Hypothalamus (tissue), 51 donors: Measurements from ENCODE around the gene MBOAT2.

Source experiments
- DNase-seq, 51 donors: peaks; one replicate each; lab custom pipeline; 2025; lab: John Stamatoyannopoulos, UW

MBOAT2 gene

GRCh38 chr2:9018534-9018933, 15.1 kb upstream of the MBOAT2 start:
- DNase-seq = no peak

- DNase-seq = no peak
These were observed 14.6 kb upstream of the MBOAT2 start for GRCh38 chr2:9018109-9018508.

GRCh38 chr2:9017411-9017810, 13.9 kb upstream of the MBOAT2 start:
- DNase-seq = no peak

- no peak for DNase-seq
These were observed 12.5 kb upstream of the MBOAT2 start for GRCh38 chr2:9015998-9016397.

GRCh38 chr2:9013403-9013802, 9.9 kb upstream of the MBOAT2 start:
- DNase-seq = no peak

GRCh38 chr2:9010866-9011265, 7.4 kb upstream of the MBOAT2 start:
- no peak for DNase-seq

- DNase-seq = peak in 1 of 51 donors; percentile 18
These were observed 5.6 kb upstream of the MBOAT2 start for GRCh38 chr2:9008951-9009664.

- DNase-seq = no peak
These were observed 2.9 kb upstream of the MBOAT2 start for GRCh38 chr2:9006368-9006767.

- DNase-seq = peak in 1 of 51 donors; percentile 48
These were observed 1.1 kb upstream of the MBOAT2 start for GRCh38 chr2:9004338-9005204.

GRCh38 chr2:9003366-9003615, 193 bp downstream of the MBOAT2 start:
- DNase-seq = no peak

- peak in 18 of 51 donors; percentile 15 to 57 (median 34) for DNase-seq
These were observed 683 bp downstream of the MBOAT2 start for GRCh38 chr2:9002637-9003365.

GRCh38 chr2:9002313-9002636, 1.2 kb downstream of the MBOAT2 start:
- DNase-seq = no peak

GRCh38 chr2:9001778-9002177, 1.7 kb downstream of the MBOAT2 start:
- peak in 1 of 51 donors; percentile 28 for DNase-seq

GRCh38 chr2:9001229-9001628, 2.3 kb downstream of the MBOAT2 start:
- peak in 2 of 51 donors; percentile 12 to 33 for DNase-seq

- DNase-seq = no peak
These were observed 3.0 kb downstream of the MBOAT2 start for GRCh38 chr2:9000442-9000841.

- DNase-seq = no peak
These were observed 3.7 kb downstream of the MBOAT2 start for GRCh38 chr2:8999797-9000196.

GRCh38 chr2:8999102-8999446, 4.4 kb downstream of the MBOAT2 start:
- DNase-seq = no peak

- DNase-seq = no peak
These were observed 4.9 kb downstream of the MBOAT2 start for GRCh38 chr2:8998418-8999101.

- no peak for DNase-seq
These were observed 5.9 kb downstream of the MBOAT2 start for GRCh38 chr2:8997631-8998030.

- no peak for DNase-seq
These were observed 6.4 kb downstream of the MBOAT2 start for GRCh38 chr2:8997108-8997507.

- DNase-seq = no peak
These were observed 7.5 kb downstream of the MBOAT2 start for GRCh38 chr2:8996006-8996405.
